Liver (tissue), 3 donors: ENCODE measurements around the gene RGS3.

ENCODE experiments used
- ATF3 ChIP-seq: IDR thresholded peaks from 2 replicates; pipeline ENCODE4 v1.6.1; 2016; ENCODE audit warnings: antibody characterized with exemption
- CTCF ChIP-seq: fragments of 150-350 bp; IDR thresholded peaks from 2 replicates; pipeline ENCODE4 v1.5.1; 2017; ENCODE audit warnings: improper control_type of control experiment, low read depth, low read length; ENCODE audit not compliant: missing input control
- GABPA ChIP-seq, 2 donors: IDR thresholded peaks in 1 of 2; conservative IDR thresholded peaks in 1 of 2; 2 replicates each; pipeline ENCODE4 v1.6.1; 2016; ENCODE audit warnings: antibody characterized with exemption in 2 of 2, mild to moderate bottlenecking in 1 of 2, moderate library complexity in 1 of 2
- JUND ChIP-seq, 2 donors: IDR thresholded peaks; 2 replicates each; pipeline ENCODE4 v1.6.1; 2016; ENCODE audit warnings: antibody characterized with exemption in 2 of 2
- MAX ChIP-seq: IDR thresholded peaks from 2 replicates; pipeline ENCODE4 v1.6.1; 2016; ENCODE audit warnings: antibody characterized with exemption
- RAD21 ChIP-seq, 2 donors: IDR thresholded peaks; 2 replicates each; pipeline ENCODE4 v1.6.1; 2016; ENCODE audit warnings: antibody characterized with exemption in 2 of 2, mild to moderate bottlenecking in 2 of 2
- REST ChIP-seq: IDR thresholded peaks from 2 replicates; pipeline ENCODE4 v1.6.1; 2016; ENCODE audit warnings: antibody characterized with exemption, mild to moderate bottlenecking
- YY1 ChIP-seq: IDR thresholded peaks from 2 replicates; pipeline ENCODE4 v1.6.1; 2016; ENCODE audit warnings: antibody characterized with exemption, mild to moderate bottlenecking
- donor health status: healthy.
- donor health status: healthy.

- no peak for TF ChIP-seq REST
- no peak for TF ChIP-seq CTCF
- no peak for TF ChIP-seq JUND (IDR thresholded peaks at IDR 0.05)
- TF ChIP-seq YY1, result no peak
- TF ChIP-seq GABPA (IDR thresholded peaks at IDR 0.05 in 1 of 2, conservative IDR thresholded peaks at IDR 0.05 in 1 of 2), result no peak
- no peak for TF ChIP-seq MAX
- no peak for TF ChIP-seq RAD21 (IDR thresholded peaks at IDR 0.05)
- no peak for TF ChIP-seq ATF3
These were observed 39.0 kb downstream of the RGS3 start for GRCh38 chr9:113502427-113503034.
